GM19035 (cell line): ENCODE data around the gene GLRB.
A peak's percentile ranks its signal among the peaks of the same experiment; 100 is the strongest.
"Not testable (repeated sequence)": the region's sequence is repeated elsewhere in the genome, so short reads cannot be mapped to it uniquely, and the experiment has no call there.

Experiments
- ATAC-seq: cut with Tn5 transposase; IDR thresholded peaks from one replicate; pipeline ENCODE4 v1.9.1; 2021; ENCODE audit not compliant: unreplicated experiment

GLRB gene

DNA sequence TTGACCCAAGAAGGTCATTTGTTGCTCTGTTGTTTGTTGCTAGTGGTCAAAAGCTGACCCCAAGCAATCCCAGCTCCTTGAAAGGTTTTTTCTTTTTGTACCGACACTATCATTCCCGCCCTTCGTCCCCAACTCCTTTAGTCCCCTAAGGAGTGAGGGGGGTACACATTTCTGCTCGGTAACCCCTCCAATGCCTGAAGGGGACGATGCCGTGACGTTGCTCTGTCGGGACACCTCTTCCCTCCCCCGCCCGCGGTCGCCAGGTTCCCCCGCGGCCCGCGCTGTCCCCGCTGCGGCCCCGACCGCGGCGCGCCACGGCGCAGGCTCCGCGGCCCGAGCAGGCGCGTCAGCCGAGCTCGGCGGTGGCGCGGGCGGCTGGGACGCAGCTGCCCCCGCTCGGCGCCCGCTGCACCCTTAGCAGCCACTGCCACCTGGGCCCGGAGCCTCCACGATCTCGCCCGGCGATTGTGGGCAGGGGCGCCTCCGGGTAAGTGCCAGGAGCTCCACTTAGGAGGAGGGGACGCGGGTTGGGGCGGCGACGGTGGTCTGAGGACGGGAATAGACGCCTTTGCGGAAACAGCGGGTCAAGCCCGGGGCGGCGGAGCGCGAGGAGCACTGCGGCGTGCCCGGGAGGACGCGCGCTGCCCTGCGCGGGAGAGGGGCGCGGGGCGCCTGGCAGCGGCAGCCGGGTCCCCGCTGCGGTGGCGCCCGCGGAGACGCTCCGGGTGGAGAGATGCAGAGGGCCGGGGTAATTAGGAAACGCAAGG is at the start of gene GLRB:
TSS of gene GLRB (plus strand) at position 340 of the 767 bp plus-strand sequence. CDS start 1,875 bp downstream, outside the sequence.
- no peak for ATAC-seq

DNA sequence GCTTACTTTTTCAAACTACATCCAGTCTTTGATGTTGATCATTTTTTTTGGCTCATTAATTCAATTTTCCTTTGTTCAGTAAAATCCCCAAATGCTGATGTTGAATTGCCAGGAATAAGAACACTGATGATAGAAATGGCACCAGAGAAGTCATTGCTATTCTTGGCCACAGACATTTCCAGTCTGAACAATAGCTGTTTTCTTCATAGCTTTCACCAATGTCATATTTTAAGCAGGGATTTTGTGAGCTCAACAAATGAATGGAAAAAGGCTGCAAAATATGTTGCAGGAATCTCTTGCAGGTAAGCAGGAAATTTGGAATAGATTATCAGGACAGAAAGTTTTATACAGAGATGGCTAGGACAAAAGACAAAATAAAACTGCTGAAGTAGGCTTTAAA is 40.5 kb upstream of the GLRB start:
- ATAC-seq, result no peak

GRCh38 chr4:157040405-157040804 is 35.5 kb upstream of the GLRB start:
- no peak for ATAC-seq

GRCh38 chr4:157043131-157043530 is 32.8 kb upstream of the GLRB start:
- ATAC-seq, result no peak

- ATAC-seq, result peak; percentile 77
Observed at GRCh38 chr4:157045507-157046127, 30.3 kb upstream of the GLRB start.

GRCh38 chr4:157048248-157048647 is 27.7 kb upstream of the GLRB start:
- ATAC-seq, result no peak

GRCh38 chr4:157050561-157050960 is 25.4 kb upstream of the GLRB start:
- no peak for ATAC-seq

GRCh38 chr4:157052429-157053040 is 23.4 kb upstream of the GLRB start:
- no peak for ATAC-seq

GRCh38 chr4:157057218-157057617 is 18.7 kb upstream of the GLRB start:
- ATAC-seq, result no peak

GRCh38 chr4:157058899-157059298 is 17.1 kb upstream of the GLRB start:
- not testable (repeated sequence) for ATAC-seq

DNA sequence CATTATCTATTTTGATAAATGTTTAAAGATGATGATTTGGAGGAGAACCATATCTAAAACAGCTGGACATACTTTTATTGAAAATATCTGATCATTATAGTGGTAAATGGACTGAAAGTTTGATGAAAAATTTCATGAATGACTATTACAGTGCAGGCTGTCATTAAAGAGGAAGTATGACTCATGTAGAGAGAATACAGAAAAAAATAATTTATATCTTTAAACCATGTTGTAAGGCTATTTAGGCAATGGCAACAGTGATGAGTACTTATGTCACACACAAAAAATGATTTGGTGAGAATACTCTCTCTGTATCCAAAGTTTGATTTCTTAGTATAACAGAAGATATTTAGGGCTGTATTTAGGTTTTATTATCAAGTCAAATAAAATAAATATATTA is 3.9 kb upstream of the GLRB start:
- ATAC-seq, result no peak

GRCh38 chr4:157075401-157075800 is 549 bp upstream of the GLRB start:
- ATAC-seq, result no peak

GRCh38 chr4:157076578-157076947 is 613 bp downstream of the GLRB start:
- ATAC-seq, result no peak

GRCh38 chr4:157079441-157079840 is 3.5 kb downstream of the GLRB start:
- ATAC-seq, result no peak

GRCh38 chr4:157080605-157081004 is 4.7 kb downstream of the GLRB start:
- ATAC-seq, result no peak

DNA sequence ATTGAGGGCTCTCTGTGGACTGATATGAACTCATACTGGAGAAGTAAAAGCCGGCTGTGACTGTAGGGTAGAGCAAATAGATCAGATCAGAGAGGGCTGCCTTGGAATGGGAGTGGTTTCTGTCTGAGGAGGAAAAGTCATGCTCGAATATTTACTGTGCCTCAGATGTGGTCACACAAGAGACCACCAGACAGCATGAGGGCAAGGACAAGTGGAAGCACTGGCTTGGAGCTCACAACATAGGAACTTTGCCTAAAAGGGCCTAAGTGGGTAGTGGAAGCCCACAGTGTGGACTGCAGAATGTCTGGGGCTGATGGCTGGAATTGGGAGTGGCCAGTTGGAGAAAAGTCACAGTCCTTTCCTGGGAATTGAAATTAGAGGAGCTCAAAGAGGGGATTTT is 19.8 kb downstream of the GLRB start:
- ATAC-seq, result no peak

DNA sequence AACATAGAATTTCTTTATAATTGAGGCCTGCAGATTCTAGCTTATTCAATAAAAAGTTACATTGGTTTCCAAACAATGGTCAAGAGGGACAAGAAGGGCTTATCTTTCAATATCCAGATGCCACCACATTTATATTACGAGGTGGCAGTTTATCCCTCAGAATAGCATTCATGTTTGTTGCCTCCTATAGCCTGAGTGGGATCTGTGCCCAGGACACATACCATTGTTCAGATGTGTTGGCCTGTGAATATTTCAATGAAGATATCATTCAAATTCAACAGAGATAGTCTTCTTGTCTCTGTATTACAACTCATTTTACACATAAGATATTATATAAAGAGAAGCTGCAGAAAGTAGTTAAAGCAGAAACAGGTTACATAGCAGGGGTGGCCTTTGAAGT is 20.5 kb downstream of the GLRB start:
- ATAC-seq, result no peak

DNA sequence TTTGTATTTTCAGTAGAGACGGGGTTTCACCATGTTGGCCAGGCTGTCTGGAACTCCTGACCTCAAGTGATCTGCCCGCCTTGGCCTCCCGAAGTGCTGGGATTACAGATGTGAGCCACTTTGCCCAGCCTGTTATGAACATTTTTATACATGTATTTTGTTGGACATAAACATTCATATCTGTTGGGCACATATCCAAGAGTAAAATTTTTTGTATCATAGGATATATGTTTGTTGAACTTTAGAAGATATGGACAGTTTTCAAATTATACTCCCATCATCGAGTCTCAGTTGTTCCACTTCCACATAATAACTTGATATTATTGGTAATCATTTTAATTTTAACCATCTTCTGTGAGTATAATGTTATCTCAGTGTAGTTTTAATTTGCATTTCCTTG is 23.6 kb downstream of the GLRB start:
- ATAC-seq, result no peak

- ATAC-seq, result no peak
Observed at GRCh38 chr4:157104541-157104940, 28.6 kb downstream of the GLRB start.

GRCh38 chr4:157114671-157115070 is 38.7 kb downstream of the GLRB start:
- ATAC-seq, result no peak

- no peak for ATAC-seq
Observed at GRCh38 chr4:157115613-157116335, 39.8 kb downstream of the GLRB start.

DNA sequence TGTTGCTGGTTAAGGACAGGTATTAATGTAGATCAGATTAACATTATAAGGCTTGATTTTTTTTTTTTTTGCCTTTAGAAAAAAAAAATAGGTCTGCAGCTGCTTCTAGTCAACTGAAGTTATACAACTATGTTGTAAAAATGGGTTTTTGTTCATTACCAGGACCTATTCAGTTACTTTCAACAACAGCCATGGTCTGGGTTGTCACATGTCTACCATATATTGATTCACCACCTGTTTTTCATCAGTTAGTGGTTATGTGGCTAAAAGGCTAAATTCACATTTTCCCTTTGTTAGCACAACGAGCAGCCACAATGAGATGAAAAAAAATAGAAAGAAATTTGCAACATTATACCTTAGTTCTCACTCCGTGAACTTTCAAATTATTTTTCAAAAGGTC is 45.5 kb downstream of the GLRB start:
- no peak for ATAC-seq
